HG03045 (cell line): Measurements from ENCODE around the gene SPTBN5.

ENCODE experiments used
- ATAC-seq: cut with Tn5 transposase; IDR thresholded peaks from one replicate; pipeline ENCODE4 v1.9.1; 2021; ENCODE audit warnings: mild to moderate bottlenecking, moderate library complexity; ENCODE audit not compliant: unreplicated experiment

SPTBN5 gene

DNA sequence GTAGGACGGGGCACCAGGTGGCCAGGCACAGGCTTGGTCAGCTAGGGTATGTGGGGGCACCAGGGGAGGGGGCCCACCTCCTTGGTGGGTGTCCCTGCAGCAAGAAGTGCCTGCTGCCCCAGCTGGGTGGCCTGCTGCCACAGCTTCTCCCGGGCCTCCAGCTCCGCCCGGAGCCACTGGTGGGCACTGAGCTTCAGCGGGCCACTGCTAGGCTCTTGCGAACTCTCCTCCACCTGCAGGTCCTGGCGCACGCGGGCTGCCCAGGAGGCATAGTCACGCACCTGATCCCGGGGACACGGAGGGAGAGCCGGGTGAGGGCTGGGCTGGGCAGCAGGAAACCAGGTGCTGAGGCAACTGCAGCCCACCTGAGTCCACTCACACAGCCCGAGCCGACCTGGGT lies 25.5 kb downstream of the SPTBN5 start:
- ATAC-seq = no peak

DNA sequence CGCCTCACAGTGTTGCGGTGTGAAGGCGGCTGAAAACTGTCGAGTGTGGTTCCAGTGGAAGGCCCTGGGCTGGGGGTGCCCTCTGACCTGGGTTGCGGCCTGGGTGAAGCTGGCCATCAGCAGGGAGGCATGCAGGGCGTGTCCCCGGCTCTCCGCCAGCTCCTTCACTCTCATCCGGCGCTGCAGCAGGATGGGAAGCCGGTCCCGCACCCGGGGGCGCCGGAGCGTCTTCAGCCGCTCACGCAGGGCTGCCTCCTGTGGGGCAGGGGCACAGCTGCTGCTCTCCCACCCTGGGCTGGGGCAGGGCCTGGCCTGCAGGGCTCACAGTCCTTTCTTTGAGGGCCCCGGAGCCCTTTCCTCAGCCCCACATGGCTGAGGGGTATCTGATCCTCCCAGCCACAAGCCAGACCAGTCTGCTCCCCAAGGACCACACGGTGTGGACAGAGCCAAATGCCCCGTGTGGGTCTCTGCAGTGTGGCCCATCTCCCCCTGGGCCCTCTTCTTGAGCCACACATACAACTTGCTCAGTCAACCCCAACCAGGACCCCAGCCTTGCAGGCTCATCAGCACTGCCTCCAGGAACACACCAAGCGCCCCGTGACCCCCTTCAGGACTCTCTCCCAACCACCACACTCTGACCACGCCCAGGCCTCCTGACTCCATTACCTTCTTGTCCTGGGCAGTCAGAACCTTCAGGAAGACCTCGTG lies 26.8 kb downstream of the SPTBN5 start:
- ATAC-seq = no peak

- no peak for ATAC-seq
Measured at GRCh38 chr15:41866263-41866703, 27.6 kb downstream of the SPTBN5 start.

DNA sequence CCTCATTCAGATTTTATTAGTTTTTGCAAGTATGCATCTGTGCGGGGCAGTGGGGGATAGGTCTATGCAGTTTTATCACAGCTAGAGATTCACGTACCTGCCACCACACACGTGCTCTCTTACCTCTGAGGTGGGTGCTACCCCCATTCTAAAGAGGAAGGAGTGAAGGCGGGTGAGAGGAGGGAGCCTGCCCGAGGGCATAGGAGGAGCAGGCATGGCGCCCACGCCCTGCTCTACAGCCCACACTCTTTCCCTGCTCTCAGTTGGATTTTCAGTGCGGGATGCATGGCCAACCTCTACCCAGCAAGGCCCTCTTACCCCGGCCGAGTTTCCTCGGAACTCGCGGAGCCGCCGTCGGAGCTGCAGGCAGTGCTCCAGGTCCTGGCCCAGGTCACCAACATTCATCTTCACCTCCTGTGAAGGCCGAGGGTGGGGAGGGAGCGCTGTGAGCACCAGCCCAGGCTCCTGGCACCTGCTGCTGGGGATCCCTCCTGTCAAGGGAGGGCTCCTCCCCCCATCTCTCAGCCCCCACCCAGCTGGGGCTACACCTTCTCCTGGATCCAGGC lies 28.3 kb downstream of the SPTBN5 start:
- no peak for ATAC-seq

- no peak for ATAC-seq
Measured at GRCh38 chr15:41862515-41863116, 31.2 kb downstream of the SPTBN5 start.

- no peak for ATAC-seq
Measured at GRCh38 chr15:41861736-41862356, 32.0 kb downstream of the SPTBN5 start.

DNA sequence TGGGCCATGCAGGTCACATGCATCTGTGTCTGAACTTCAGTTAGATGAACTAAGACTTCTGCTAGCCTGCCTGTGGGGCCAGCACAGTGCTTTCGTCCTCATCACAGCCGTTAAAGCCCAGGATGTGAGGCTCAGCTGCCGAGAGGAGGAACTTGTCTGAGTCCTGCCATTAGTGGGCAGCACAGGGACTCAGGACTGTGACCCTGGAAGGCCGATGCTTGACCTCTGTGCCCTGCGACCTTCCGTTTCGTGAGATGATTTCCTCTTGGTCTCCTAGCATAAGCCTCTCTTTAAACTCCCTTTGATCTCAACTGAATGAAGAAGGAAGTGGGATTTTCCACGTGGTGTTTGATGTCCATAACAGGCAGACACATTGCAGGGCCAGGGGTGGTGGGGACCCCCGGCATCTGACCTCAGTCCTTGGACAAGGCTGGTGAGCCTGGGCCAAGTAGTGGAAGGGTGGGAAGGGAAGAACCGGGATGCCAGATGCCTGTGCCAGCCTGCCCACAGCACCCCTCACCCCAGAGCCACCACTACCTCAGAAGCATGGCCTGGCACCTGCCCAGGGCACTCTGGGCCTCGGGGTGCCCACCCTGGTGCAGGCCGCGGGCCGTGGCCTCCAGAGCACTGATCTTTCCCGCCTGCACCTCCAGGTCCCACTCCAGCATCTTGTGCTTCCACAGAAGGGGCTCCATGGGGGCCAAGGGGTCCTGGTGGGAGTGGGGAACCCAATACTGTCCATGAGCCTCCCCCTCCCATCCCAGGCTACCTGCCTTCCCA lies 33.6 kb downstream of the SPTBN5 start:
- no peak for ATAC-seq

- no peak for ATAC-seq
Measured at GRCh38 chr15:41858756-41859155, 35.1 kb downstream of the SPTBN5 start.

GRCh38 chr15:41857316-41857715 lies 36.5 kb downstream of the SPTBN5 start:
- no peak for ATAC-seq

- ATAC-seq = no peak
Measured at GRCh38 chr15:41856716-41857115, 37.1 kb downstream of the SPTBN5 start.

DNA sequence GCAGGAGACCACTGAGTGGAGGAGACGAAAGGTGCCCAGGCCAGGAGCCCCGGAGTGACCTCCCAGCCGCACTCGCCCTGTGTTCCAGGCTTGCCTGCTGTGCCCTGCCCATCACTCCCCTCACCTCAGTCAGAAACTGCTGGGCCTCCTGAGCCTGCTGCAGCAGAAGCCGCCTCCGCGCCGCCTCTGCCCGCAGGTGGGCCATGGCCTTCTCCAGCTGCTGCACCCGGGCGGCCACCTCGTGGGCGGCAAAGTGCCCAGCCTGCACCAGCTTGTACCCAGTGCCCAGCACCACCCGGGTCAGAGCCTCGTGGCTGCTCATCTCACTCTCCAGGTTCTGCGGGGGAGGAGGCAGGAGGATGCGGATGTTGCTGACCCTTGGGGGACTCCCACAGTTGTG lies 37.6 kb downstream of the SPTBN5 start:
- no peak for ATAC-seq

DNA sequence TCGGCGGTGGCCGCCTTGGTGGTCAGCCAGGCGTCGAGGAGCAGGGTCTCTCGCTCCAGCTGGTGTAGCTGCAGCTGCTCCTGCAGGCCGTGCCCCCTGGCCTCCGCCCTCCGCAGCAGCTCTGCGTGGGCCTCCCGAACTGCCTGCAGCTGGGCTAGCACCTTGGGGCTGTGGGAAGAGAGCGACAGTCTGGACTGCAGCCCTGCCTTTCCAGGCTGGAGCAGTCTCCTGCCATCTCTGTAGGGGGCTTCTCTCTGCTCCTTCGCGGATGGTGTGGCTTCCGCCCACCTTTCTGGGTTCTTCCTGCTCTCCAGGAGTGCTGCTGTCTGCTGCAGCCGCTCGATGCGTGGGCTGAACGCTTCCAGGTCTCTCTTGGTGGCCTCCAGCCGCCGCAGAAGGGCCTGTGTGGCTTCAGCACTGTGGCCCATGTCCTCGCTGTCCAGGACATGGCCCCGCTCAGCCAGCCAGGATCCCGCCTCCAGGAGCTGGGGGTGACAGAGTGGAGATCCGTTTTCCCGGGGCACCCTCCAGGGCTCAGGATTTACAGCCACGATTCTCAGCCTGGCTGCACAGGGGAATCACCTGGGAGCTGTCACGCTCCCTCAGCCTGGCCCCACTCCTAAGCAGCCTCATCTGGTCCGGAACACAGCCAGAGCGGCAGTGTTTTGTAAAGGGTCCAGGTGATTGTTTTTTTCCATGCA lies 38.4 kb downstream of the SPTBN5 start:
- no peak for ATAC-seq

DNA sequence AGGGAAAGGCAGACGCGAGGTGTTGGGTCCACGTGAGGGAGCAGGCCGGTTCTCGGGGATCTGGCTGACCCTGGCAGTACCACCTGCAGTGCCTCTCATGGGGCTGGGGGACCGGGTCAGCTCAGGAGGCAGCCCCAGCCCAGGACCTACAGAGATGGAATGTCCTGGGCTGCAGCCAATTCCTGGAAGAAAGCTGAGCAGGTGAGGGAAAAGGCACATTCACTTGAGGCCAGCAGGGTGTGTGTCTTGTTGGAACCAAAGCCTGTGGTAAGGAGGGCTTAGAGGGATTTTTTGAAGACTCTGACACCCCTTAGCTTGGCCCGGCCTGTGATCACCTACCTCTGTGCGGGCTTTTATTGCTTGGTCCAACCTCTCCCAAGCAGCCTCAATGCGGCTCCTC lies 39.4 kb downstream of the SPTBN5 start:
- no peak for ATAC-seq

GRCh38 chr15:41853831-41854230 lies 40.0 kb downstream of the SPTBN5 start:
- ATAC-seq = no peak

GRCh38 chr15:41852736-41853590 lies 40.9 kb downstream of the SPTBN5 start:
- ATAC-seq = no peak

DNA sequence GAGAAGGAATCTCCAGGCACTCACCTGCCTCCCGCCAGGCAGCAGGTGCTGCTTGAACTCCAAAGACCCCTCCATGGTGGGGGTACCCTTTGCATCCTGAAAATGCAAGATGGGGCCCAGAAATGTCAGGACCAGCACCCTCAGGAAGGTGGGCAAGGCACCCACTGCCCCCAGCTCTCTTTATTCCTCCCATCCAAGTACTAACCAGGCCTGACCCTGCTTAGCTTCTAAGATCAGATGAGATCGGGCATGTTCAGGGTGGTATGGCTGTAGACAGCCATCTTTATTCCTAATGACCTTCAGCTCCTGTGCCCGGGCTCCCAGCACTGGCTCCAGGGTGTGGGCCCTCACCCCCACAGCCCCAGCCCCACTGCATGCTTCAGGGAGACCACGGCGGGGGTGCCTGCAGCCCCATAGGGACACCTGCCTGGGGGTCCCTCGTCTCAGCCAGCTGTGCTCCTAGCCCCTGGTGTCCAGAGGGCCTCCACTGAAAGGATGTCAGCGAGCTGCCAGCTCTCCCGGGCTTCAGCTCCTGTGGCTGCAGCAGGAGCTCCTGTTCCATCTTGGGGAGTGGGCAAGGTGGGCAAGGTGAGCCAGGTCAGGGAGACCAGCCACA lies 42.0 kb downstream of the SPTBN5 start:
- ATAC-seq = no peak

- ATAC-seq = no peak
Measured at GRCh38 chr15:41851167-41851523, 42.7 kb downstream of the SPTBN5 start.

GRCh38 chr15:41850482-41851166 lies 43.2 kb downstream of the SPTBN5 start:
- ATAC-seq = no peak

DNA sequence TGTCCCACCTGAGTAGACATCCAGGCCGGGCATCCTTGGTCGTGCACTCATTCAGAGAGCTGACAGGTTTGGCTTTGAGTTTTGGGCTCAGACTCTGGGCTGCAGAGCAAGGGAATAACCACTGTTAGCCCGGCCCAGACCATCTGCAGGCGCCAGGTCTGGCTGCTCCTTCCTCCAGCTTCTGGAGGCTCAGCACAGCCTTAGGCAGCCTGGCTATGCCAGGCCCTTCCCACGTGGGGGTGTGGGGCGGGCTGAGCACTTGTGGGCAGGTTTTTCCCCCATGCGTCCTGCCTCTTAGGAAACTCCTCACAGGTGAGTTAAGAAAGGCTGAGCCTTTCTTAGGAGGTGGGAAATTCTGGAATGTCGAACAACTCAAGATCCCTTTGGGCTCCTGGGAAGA lies 44.0 kb downstream of the SPTBN5 start:
- ATAC-seq = no peak
